GM12873 (cell line): ENCODE data around the gene EGF.

Source experiments
- CTCF ChIP-seq: IDR thresholded peaks from 2 replicates; pipeline ENCODE4 v1.5.1; 2012; ENCODE audit warnings: low read depth, mild to moderate bottlenecking, moderate library complexity, low read length, control low read depth; ENCODE audit not compliant: insufficient read depth; ENCODE audit errors: missing control alignments

EGF gene

GRCh38 chr4:109916027-109916409, 3.3 kb downstream of the EGF start:
- no peak for TF ChIP-seq CTCF

GRCh38 chr4:109921384-109921808, 8.7 kb downstream of the EGF start:
- TF ChIP-seq CTCF, result no peak

GRCh38 chr4:109925396-109925795, 12.7 kb downstream of the EGF start:
- no peak for TF ChIP-seq CTCF

GRCh38 chr4:109928327-109929045, 15.8 kb downstream of the EGF start:
- no peak for TF ChIP-seq CTCF

GRCh38 chr4:109930464-109930863, 17.8 kb downstream of the EGF start:
- TF ChIP-seq CTCF, result no peak

GRCh38 chr4:109930872-109931271, 18.2 kb downstream of the EGF start:
- TF ChIP-seq CTCF, result no peak

- TF ChIP-seq CTCF, result no peak
Observed at GRCh38 chr4:109931318-109931717, 18.6 kb downstream of the EGF start.
